Endothelial cell of umbilical vein (primary cell): ENCODE results near the gene CBX6. TPM values are rescaled to one million over a fixed set of nuclear protein-coding genes. Genes with fewer than 3 reads are reported as not detected.

Source experiments
- BruUV-seq: library from RNA; stranded (reverse); fragments of 400-500 nt; replicated peaks from 2 replicates; lab custom pipeline; 2021; lab: Mats Ljungman, UMichigan
- CTCF ChIA-PET: fragments of 300-600, 350-600 bp; sonication (Branson Sonifier 250); formaldehyde crosslinking; loops from one replicate; lab custom pipeline; 2021; ENCODE audit warnings: antibody characterized with exemption, inconsistent platforms; lab: Charles Lee
- POLR2A ChIA-PET: fragments of 300-600, 350-600 bp; sonication (Branson Sonifier 250); formaldehyde crosslinking; loops from one replicate; lab custom pipeline; 2021; ENCODE audit warnings: antibody characterized with exemption, inconsistent platforms; lab: Charles Lee
- DNase-seq: peaks from one replicate; pipeline ENCODE4 v3.0.0-alpha.2; 2011; ENCODE audit warnings: low read depth, low spot score
- FAIRE-seq: peaks from 2 replicates; lab custom pipeline; 2011; peaks lifted over from hg19 to GRCh38; lab: Jason Lieb, UNC
- H2AFZ ChIP-seq: 2 replicates; pipeline ENCODE4 v1.6.0; 2012; ENCODE audit warnings: low read depth, low read length, control low read depth, inconsistent platforms
- H3K27ac ChIP-seq: 2 replicates; pipeline ENCODE4 v1.5.1; 2011; ENCODE audit warnings: low read depth, mild to moderate bottlenecking, control low read depth, low read length, moderate library complexity; ENCODE audit not compliant: insufficient read depth
- H3K27me3 ChIP-seq, 2 experiments: 2 replicates each; pipeline versions ENCODE4 v1.6.0 to v1.6.1; 2011; ENCODE audit warnings: low read length in 2 of 2, mixed read lengths in 1 of 2; ENCODE audit not compliant: control insufficient read depth in 2 of 2, insufficient read depth in 2 of 2
- H3K36me3 ChIP-seq, 2 experiments: 2 replicates in 1 of 2; 3 replicates in 1 of 2; pipeline ENCODE4 v1.5.1; 2011; ENCODE audit warnings: low read length in 2 of 2, mild to moderate bottlenecking in 1 of 2, moderate library complexity in 1 of 2; ENCODE audit not compliant: control insufficient read depth in 2 of 2, insufficient read depth in 2 of 2; ENCODE audit errors: extremely low read depth in 1 of 2
- H3K4me1 ChIP-seq: 3 replicates; pipeline ENCODE4 v1.5.1; 2011; ENCODE audit warnings: mild to moderate bottlenecking, low read length; ENCODE audit not compliant: control insufficient read depth, insufficient read depth; ENCODE audit errors: extremely low read depth
- H3K4me2 ChIP-seq: 2 replicates; pipeline ENCODE4 v1.6.1; 2011; ENCODE audit warnings: low read length, control low read depth, mixed read lengths; ENCODE audit not compliant: insufficient read depth
- H3K4me3 ChIP-seq, 3 experiments: fragments of 200-600 bp in 1 of 3; sonication (generic), shearing (Covaris generic) in 1 of 3; replicated peaks in 1 of 3; 2 replicates each; pipeline ENCODE4 v1.5.1; 2011 to 2016; ENCODE audit warnings: control low read depth in 3 of 3, low read length in 3 of 3, mild to moderate bottlenecking in 2 of 3, inconsistent platforms in 1 of 3, low read depth in 1 of 3, moderate library complexity in 1 of 3; ENCODE audit not compliant: insufficient read depth in 1 of 3
- H3K79me2 ChIP-seq: 2 replicates; pipeline ENCODE4 v1.6.0; 2012; ENCODE audit warnings: low read length, inconsistent platforms; ENCODE audit not compliant: control insufficient read depth, insufficient read depth
- H3K9ac ChIP-seq: replicated peaks from 2 replicates; pipeline ENCODE3; 2011; ENCODE audit warnings: low read length, control low read depth; ENCODE audit not compliant: insufficient read depth; ENCODE audit errors: extremely low read depth
- H3K9me1 ChIP-seq: replicated peaks from 3 replicates; pipeline ENCODE4 v1.6.0; 2011; ENCODE audit warnings: mild to moderate bottlenecking, low read length; ENCODE audit not compliant: control insufficient read depth, insufficient read depth; ENCODE audit errors: extremely low read depth
- H3K9me3 ChIP-seq: replicated peaks from 2 replicates; pipeline ENCODE4 v1.5.1; 2012; ENCODE audit warnings: low read length, inconsistent platforms; ENCODE audit not compliant: control insufficient read depth, insufficient read depth
- H4K20me1 ChIP-seq: replicated peaks from 2 replicates; pipeline ENCODE3; 2011; ENCODE audit warnings: mild to moderate bottlenecking, low read length; ENCODE audit not compliant: control insufficient read depth, insufficient read depth; ENCODE audit errors: extremely low read depth
- EZH2 ChIP-seq: IDR thresholded peaks from 2 replicates; pipeline ENCODE4 v1.6.1; 2012; ENCODE audit warnings: borderline replicate concordance, low read depth, mild to moderate bottlenecking, moderate library complexity, low read length, inconsistent platforms; ENCODE audit not compliant: severe bottlenecking
- FOS ChIP-seq: IDR thresholded peaks from 2 replicates; pipeline ENCODE4 v1.6.1; 2011; ENCODE audit warnings: mild to moderate bottlenecking, low read length, moderate library complexity, borderline replicate concordance; ENCODE audit not compliant: insufficient read depth
- GATA2 ChIP-seq: IDR thresholded peaks from 2 replicates; pipeline ENCODE4 v1.7.0; 2011; ENCODE audit warnings: low read depth, mild to moderate bottlenecking, moderate library complexity, mixed read lengths, low read length; ENCODE audit not compliant: insufficient read length, insufficient read depth
- JUN ChIP-seq: IDR thresholded peaks from 2 replicates; pipeline ENCODE4 v1.6.1; 2011; ENCODE audit warnings: borderline replicate concordance, low read depth; ENCODE audit not compliant: insufficient read length, insufficient read depth
- MAX ChIP-seq: IDR thresholded peaks from 2 replicates; pipeline ENCODE4 v1.6.1; 2011; ENCODE audit not compliant: insufficient read depth, insufficient read length
- MYC ChIP-seq: IDR thresholded peaks from one replicate; pipeline ENCODE4 v1.6.1; 2011; ENCODE audit warnings: mild to moderate bottlenecking, low read depth, low read length
- POLR2A ChIP-seq: IDR thresholded peaks from 2 replicates; pipeline ENCODE4 v1.6.1; 2012; ENCODE audit warnings: low read depth, mild to moderate bottlenecking, control low read depth, low read length
- POLR2AphosphoS5 ChIP-seq: IDR thresholded peaks from 2 replicates; pipeline ENCODE4 v1.6.1; 2012; ENCODE audit warnings: low read depth, mild to moderate bottlenecking, control low read depth, low read length, moderate library complexity; ENCODE audit not compliant: insufficient read depth
- dilution Hi-C: fragments of 300-500 bp; cut with MboI; formaldehyde crosslinking; loops from one replicate; pipeline ENCODE4 v1.15.0; 2019; ENCODE audit warnings: low sequenced_read_pairs; ENCODE audit not compliant: extremely low pct_ligation_motif_present
- intact Hi-C: fragments of 100-400 bp; cut with micrococcal nuclease; formaldehyde crosslinking; loops from one replicate; pipeline ENCODE4 v1.10.0; 2022
- polyA plus RNA-seq, 4 experiments: library from polyadenylated mRNA; depleted of rRNA in 3 of 4; stranded (reverse) in 3 of 4; unstranded in 1 of 4; fragments of >200 nt; gene quantifications; 2 replicates each; pipeline versions ENCODE4 v1.2.1 to v1.2.3, GENCODE V29; 2011 to 2012; ENCODE audit warnings: missing spikeins in 1 of 4
- total RNA-seq: library from RNA; stranded (reverse); gene quantifications from 2 replicates; pipeline ENCODE4 v1.2.3, GENCODE V29; 2021
- TF ChIP-seq, protein P1 (sequence below), 2 donors: IDR thresholded peaks; 1 replicate in 1 of 2; 2 replicates in 1 of 2; pipeline ENCODE4 v1.5.1; 2011; ENCODE audit warnings: low read length in 2 of 2, mild to moderate bottlenecking in 2 of 2, moderate library complexity in 2 of 2, control low read depth in 1 of 2, inconsistent platforms in 1 of 2, low read depth in 1 of 2; ENCODE audit not compliant: insufficient read depth in 1 of 2; ENCODE audit errors: extremely low read depth in 1 of 2

The CBX6 gene
- total and polyA plus RNA-seq, 2 donors (not counting 3 experiments of a cell fraction or from before 2014, with no cell fraction given), result 14.9 to 62.6 TPM

GRCh38 chr22:38819387-38819940 lies 52.6 kb downstream of the CBX6 start:
- no peak for DNase-seq
- POLR2A ChIA-PET, result no interaction called here

More at GRCh38 chr22:38819387-38819940, 52.6 kb downstream of the CBX6 start:
- H3K9me3 ChIP-seq, result no peaks in the 10 kb centered on the region
- no peak overlapping the region for H2AFZ ChIP-seq
- no peaks in the 10 kb centered on the region for H3K9me1 ChIP-seq
- intact Hi-C loops, result no loop called here
- BruUV-seq, result no TSS peak
- CTCF ChIA-PET, result interaction anchor here (0.9 to 1.5 kb wide), 2 partner anchors 18 to 50 kb away, joined by 3 to 4 read pairs; no protein-coding TSS in a partner anchor
- dilution Hi-C loops, result no loop called here
- H4K20me1 ChIP-seq, result no peaks in the 10 kb centered on the region
- no peak overlapping the region for H3K27ac ChIP-seq
- no peak for FAIRE-seq
- H3K9ac ChIP-seq, result no peak overlapping the region
- H3K4me2 ChIP-seq, result no peak overlapping the region
- TF ChIP-seq MAX, result no peak
- TF ChIP-seq POLR2A, result no peak
- no peak for TF ChIP-seq GATA2
- no peak for TF ChIP-seq JUN
- no peak for TF ChIP-seq FOS
- TF ChIP-seq EZH2, result no peak
- no peak for TF ChIP-seq MYC
- TF ChIP-seq POLR2AphosphoS5, result no peak
- TF ChIP-seq, protein P1, sequence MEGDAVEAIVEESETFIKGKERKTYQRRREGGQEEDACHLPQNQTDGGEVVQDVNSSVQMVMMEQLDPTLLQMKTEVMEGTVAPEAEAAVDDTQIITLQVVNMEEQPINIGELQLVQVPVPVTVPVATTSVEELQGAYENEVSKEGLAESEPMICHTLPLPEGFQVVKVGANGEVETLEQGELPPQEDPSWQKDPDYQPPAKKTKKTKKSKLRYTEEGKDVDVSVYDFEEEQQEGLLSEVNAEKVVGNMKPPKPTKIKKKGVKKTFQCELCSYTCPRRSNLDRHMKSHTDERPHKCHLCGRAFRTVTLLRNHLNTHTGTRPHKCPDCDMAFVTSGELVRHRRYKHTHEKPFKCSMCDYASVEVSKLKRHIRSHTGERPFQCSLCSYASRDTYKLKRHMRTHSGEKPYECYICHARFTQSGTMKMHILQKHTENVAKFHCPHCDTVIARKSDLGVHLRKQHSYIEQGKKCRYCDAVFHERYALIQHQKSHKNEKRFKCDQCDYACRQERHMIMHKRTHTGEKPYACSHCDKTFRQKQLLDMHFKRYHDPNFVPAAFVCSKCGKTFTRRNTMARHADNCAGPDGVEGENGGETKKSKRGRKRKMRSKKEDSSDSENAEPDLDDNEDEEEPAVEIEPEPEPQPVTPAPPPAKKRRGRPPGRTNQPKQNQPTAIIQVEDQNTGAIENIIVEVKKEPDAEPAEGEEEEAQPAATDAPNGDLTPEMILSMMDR (IDR thresholded peaks at IDR 0.05; ENCODE audit: extremely low read depth in 1 of 2, insufficient read depth in 1 of 2, low read depth in 1 of 2, low read length in 2 of 2), result no peak
- no peaks in the 10 kb centered on the region for H3K79me2 ChIP-seq
- no peaks in the 10 kb centered on the region for H3K4me1 ChIP-seq
- no peaks in the 10 kb centered on the region for H3K36me3 ChIP-seq
- peaks cover 1 to 2% of the 10 kb centered on the region in 2 experiments for H3K27me3 ChIP-seq
- no peak overlapping the region for H3K4me3 ChIP-seq
